Activated CD8-positive, alpha-beta memory T cell treated with anti-CD3 and anti-CD28 coated beads, Interleukin-2, amount 50 U/mL, for 4 hours (primary cell): ENCODE data around the gene BRSK2.
"Not testable (repeated sequence)": the region's sequence is repeated elsewhere in the genome, so short reads cannot be mapped to it uniquely, and the experiment has no call there.

Experiments used
- DNase-seq: peaks from one replicate; pipeline ENCODE4 v3.0.0-alpha.2; 2020

Gene BRSK2

GRCh38 chr11:1410366-1411291 is 20.9 kb downstream of the BRSK2 start:
- no peak for DNase-seq

GRCh38 chr11:1411301-1411700 is 21.6 kb downstream of the BRSK2 start:
- no peak for DNase-seq

- DNase-seq, result not testable (repeated sequence)
Observed at GRCh38 chr11:1411739-1412138, 22.0 kb downstream of the BRSK2 start.

- no peak for DNase-seq
Observed at GRCh38 chr11:1412377-1413095, 22.8 kb downstream of the BRSK2 start.

GRCh38 chr11:1414650-1415049 is 24.9 kb downstream of the BRSK2 start:
- DNase-seq, result no peak

- no peak for DNase-seq
Observed at GRCh38 chr11:1415631-1416030, 25.9 kb downstream of the BRSK2 start.

GRCh38 chr11:1418192-1418795 is 28.6 kb downstream of the BRSK2 start:
- DNase-seq, result not testable (repeated sequence)

GRCh38 chr11:1419811-1420210 is 30.1 kb downstream of the BRSK2 start:
- no peak for DNase-seq

GRCh38 chr11:1421291-1421690 is 31.6 kb downstream of the BRSK2 start:
- no peak for DNase-seq

GRCh38 chr11:1422481-1422880 is 32.7 kb downstream of the BRSK2 start:
- no peak for DNase-seq

- no peak for DNase-seq
Observed at GRCh38 chr11:1422981-1423380, 33.2 kb downstream of the BRSK2 start.

GRCh38 chr11:1423406-1423805 is 33.7 kb downstream of the BRSK2 start:
- not testable (repeated sequence) for DNase-seq

- no peak for DNase-seq
Observed at GRCh38 chr11:1425006-1425405, 35.3 kb downstream of the BRSK2 start.

- DNase-seq, result no peak
Observed at GRCh38 chr11:1425439-1425838, 35.7 kb downstream of the BRSK2 start.

- no peak for DNase-seq
Observed at GRCh38 chr11:1428762-1429316, 39.1 kb downstream of the BRSK2 start.

GRCh38 chr11:1433568-1433967 is 43.8 kb downstream of the BRSK2 start:
- DNase-seq, result no peak

- DNase-seq, result no peak
Observed at GRCh38 chr11:1433977-1434640, 44.4 kb downstream of the BRSK2 start.

GRCh38 chr11:1435479-1435819 is 45.7 kb downstream of the BRSK2 start:
- DNase-seq, result not testable (repeated sequence)

- DNase-seq, result no peak
Observed at GRCh38 chr11:1435820-1436467, 46.2 kb downstream of the BRSK2 start.

GRCh38 chr11:1436468-1437039 is 46.8 kb downstream of the BRSK2 start:
- no peak for DNase-seq

- no peak for DNase-seq
Observed at GRCh38 chr11:1437500-1437899, 47.8 kb downstream of the BRSK2 start.
